ENCODE data around the gene RAP1GDS1. TPM values are rescaled to one million over a fixed set of nuclear protein-coding genes. Genes with fewer than 3 reads are reported as not detected.
A peak's percentile ranks its signal among the peaks of the same experiment; 100 is the strongest.

Gene RAP1GDS1
- total and polyA plus RNA-seq, 2 of the 4 experiments (the other 2 are of a cell fraction): 29.0 to 85.1 TPM

DNA sequence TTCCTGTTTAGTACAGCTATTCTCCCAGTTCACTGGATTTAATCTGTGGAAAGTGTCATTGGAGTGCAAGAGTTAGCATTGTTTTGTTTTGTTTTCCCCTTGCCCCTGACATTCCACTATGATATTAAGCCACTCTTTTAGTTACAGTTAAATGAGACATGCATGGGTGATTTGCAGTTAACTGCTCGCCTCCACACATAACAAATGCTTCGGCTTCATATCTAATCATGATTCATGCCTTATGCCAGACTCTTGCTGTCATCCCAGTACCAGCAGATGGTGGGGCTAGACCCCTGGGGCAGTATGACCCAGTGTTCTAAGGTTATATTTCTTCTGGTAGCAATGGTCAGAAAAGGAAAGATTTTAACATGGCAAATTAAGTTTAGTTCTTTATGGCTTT is 80.1 kb downstream of the RAP1GDS1 start:
- ATAC-seq (ENCODE audit: low read depth): peak; percentile 35
- Histone ChIP-seq H2BK120ac (ENCODE audit: low read depth, low read length) (no peak overlapping the region), H2AK9ac (replicated peaks; ENCODE audit: low read depth, low read length, poor library complexity) (no peak overlapping the region), H3K27ac (ENCODE audit: insufficient read depth, low read length) (no peak overlapping the region), H2AFZ (replicated peaks; ENCODE audit: low read length, poor library complexity) (no peak overlapping the region), H3K9me3 (ENCODE audit: control insufficient read depth, insufficient read depth, low read length) (no peaks in the 10 kb centered on the region), H3K9me1 (ENCODE audit: insufficient read depth, low read length) (no peaks in the 10 kb centered on the region; the same call in none of the 2 replicates), H3K79me1 (ENCODE audit: low read depth in 1 of 2, low read length in 2 of 2) (peaks cover 11 to 17% of the 10 kb centered on the region in 2 experiments), H3K27me3 (ENCODE audit: control insufficient read depth, insufficient read depth, low read length) (no peaks in the 10 kb centered on the region), H3K4me2 (ENCODE audit: low read depth, low read length) (no peak overlapping the region), H2AK5ac (ENCODE audit: low read depth, low read length) (no peak overlapping the region), H4K8ac (ENCODE audit: low read depth in 2 of 2, low read length in 2 of 2) (no peak overlapping the region), H4K91ac (ENCODE audit: insufficient read depth, low read depth, low read length) (no peak overlapping the region), H3K4ac (ENCODE audit: low read depth, low read length) (no peak overlapping the region), H3K14ac (replicated peaks; ENCODE audit: low read depth, low read length) (no peak overlapping the region), H2BK20ac (ENCODE audit: low read depth, low read length) (no peak overlapping the region), H3K4me1 (ENCODE audit: control insufficient read depth, insufficient read depth, low read length) (0 out of 2 replicates have a peak, but pooled peaks cover 2% of the 10 kb centered on the region), H3K36me3 (ENCODE audit: control insufficient read depth, insufficient read depth, low read length) (peaks cover 5% of the 10 kb centered on the region), H3K56ac (ENCODE audit: extremely low read depth, insufficient read depth, low read length) (no peak overlapping the region), H3K9ac (ENCODE audit: low read depth, low read length) (no peak overlapping the region), H4K5ac (ENCODE audit: low read depth, low read length) (no peak overlapping the region), H3K18ac (ENCODE audit: low read depth, low read length) (no peak overlapping the region), H2BK15ac (ENCODE audit: low read depth, low read length) (no peak overlapping the region), H3K23ac (ENCODE audit: low read depth, low read length) (no peak overlapping the region; the same call in 1 of the 2 replicates), H3K4me3 (ENCODE audit: insufficient read depth, low read depth, low read length) (no peak overlapping the region), H2BK5ac (ENCODE audit: low read depth, low read length, poor library complexity, severe bottlenecking) (no peak overlapping the region), H4K20me1 (ENCODE audit: insufficient read depth, low read length) (no peaks in the 10 kb centered on the region; the same call in 1 of the 2 replicates)
- TF ChIP-seq RAD21 (IDR thresholded peaks at IDR 0.05; ENCODE audit: low read length) (no peak), RFX5 (IDR thresholded peaks at IDR 0.05; ENCODE audit: low read depth, low read length) (no peak)
- CTCF ChIA-PET: interaction anchor here (0.6 kb wide), 1 partner anchor 371 kb away, joined by 3 read pairs; no protein-coding TSS in a partner anchor
- BruUV-seq (replicated peaks): no TSS peak
- dilution Hi-C loops (cut with HindIII; ENCODE audit: low sequenced_read_pairs, unreplicated experiment) (no loop called here), in situ Hi-C loops (cut with MboI; ENCODE audit: low sequenced_read_pairs) (no loop called here), intact Hi-C loops (cut with micrococcal nuclease) (no loop called here)
- peak; percentile 48 for DNase-seq
- POLR2A ChIA-PET (ENCODE audit: unreplicated experiment): no interaction called here
- WGBS, 2 experiments (ENCODE audit: extremely low coverage in 2 of 2, insufficient read length in 1 of 2): no CpG with 5 or more reads among the region's 2 CpGs

Data from IMR-90 (cell line).